Type B pancreatic cell (in vitro differentiated cells): ENCODE data around the gene MAGEA9. TPM values are rescaled to one million over a fixed set of nuclear protein-coding genes. Genes with fewer than 3 reads are reported as not detected.

ENCODE experiments used
- DNase-seq: peaks from one replicate; pipeline ENCODE4 v3.0.0; 2021; ENCODE audit warnings: mixed read lengths; ENCODE audit not compliant: unreplicated experiment; ENCODE audit errors: extremely low spot score
- H3K27ac Mint-ChIP-seq: 2 replicates; pipeline ENCODE4 v1.8.0; 2021; ENCODE audit warnings: mild to moderate bottlenecking, mixed read lengths
- H3K27me3 Mint-ChIP-seq: 2 replicates; pipeline ENCODE4 v1.8.0; 2021; ENCODE audit warnings: mixed read lengths
- H3K36me3 Mint-ChIP-seq: 2 replicates; pipeline ENCODE4 v1.8.0; 2021; ENCODE audit warnings: mixed read lengths
- H3K4me1 Mint-ChIP-seq: one replicate; pipeline ENCODE4 v1.8.0; 2021; ENCODE audit warnings: mixed read lengths; ENCODE audit not compliant: unreplicated experiment
- H3K4me3 Mint-ChIP-seq: 2 replicates; pipeline ENCODE4 v1.8.0; 2021; ENCODE audit warnings: mild to moderate bottlenecking, mixed read lengths
- H3K9me3 Mint-ChIP-seq: 2 replicates; pipeline ENCODE4 v1.8.0; 2021; ENCODE audit warnings: mixed read lengths
- CTCF ChIP-seq: fragments of 200-600 bp; sonication (generic); conservative IDR thresholded peaks from 2 replicates; pipeline ENCODE4 v1.5.0; 2021; ENCODE audit warnings: antibody characterized with exemption, mild to moderate bottlenecking
- total RNA-seq: library from RNA; stranded (reverse); gene quantifications from 2 replicates; pipeline ENCODE4 v1.2.1, GENCODE V29; 2021; ENCODE audit warnings: low replicate concordance

MAGEA9 gene
- total RNA-seq, 1 donor from 2014 or later = not detected

- no peaks in the 10 kb centered on the region for H3K4me1 Mint-ChIP-seq
- H3K27me3 Mint-ChIP-seq = peaks cover 8% of the 10 kb centered on the region
- DNase-seq = no peak
- peaks cover 10% of the 10 kb centered on the region for H3K9me3 Mint-ChIP-seq
- H3K4me3 Mint-ChIP-seq = no peak overlapping the region
- H3K36me3 Mint-ChIP-seq = no peaks in the 10 kb centered on the region
- no peak for TF ChIP-seq CTCF
- H3K27ac Mint-ChIP-seq = no peak overlapping the region
Measured at GRCh38 chrX:149818652-149819051, 36.9 kb downstream of the MAGEA9 start.

- Mint-ChIP-seq H3K9me3 (peaks cover 10% of the 10 kb centered on the region), H3K36me3 (no peaks in the 10 kb centered on the region), H3K4me1 (no peaks in the 10 kb centered on the region), H3K27ac (no peak overlapping the region), H3K27me3 (peaks cover 8% of the 10 kb centered on the region), H3K4me3 (no peak overlapping the region)
- TF ChIP-seq CTCF = no peak
- no peak for DNase-seq
Measured at GRCh38 chrX:149819371-149819770, 37.6 kb downstream of the MAGEA9 start.

GRCh38 chrX:149825424-149825823 is 43.7 kb downstream of the MAGEA9 start:
- Mint-ChIP-seq H3K4me1 (peaks cover 6% of the 10 kb centered on the region), H3K27ac (no peak overlapping the region), H3K9me3 (no peaks in the 10 kb centered on the region), H3K27me3 (peaks cover 12% of the 10 kb centered on the region), H3K4me3 (no peak overlapping the region), H3K36me3 (no peaks in the 10 kb centered on the region)
- no peak for DNase-seq
- peak; percentile 63 for TF ChIP-seq CTCF

DNA sequence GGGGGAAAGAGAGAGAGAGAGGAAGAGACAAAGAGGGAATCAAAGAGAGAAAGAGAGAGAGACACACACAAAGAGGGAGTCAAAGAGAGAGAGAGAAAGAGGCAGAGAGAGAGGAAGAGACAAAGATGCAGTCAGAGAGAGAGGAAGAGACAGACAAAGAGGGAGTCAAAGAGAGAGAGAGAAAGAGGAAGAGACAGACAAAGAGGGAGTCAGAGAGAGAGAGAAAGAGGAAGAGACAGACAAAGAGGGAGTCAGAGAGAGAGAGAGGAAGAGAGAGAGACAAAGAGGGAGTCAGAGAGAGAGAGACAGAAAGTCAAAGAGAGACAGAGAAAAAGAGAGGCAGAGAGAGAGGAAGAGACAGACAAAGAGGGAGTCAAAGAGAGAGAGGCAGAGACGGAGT is 45.5 kb downstream of the MAGEA9 start:
- no peak overlapping the region for H3K27ac Mint-ChIP-seq
- DNase-seq = no peak
- no peak for TF ChIP-seq CTCF
- H3K36me3 Mint-ChIP-seq = no peaks in the 10 kb centered on the region
- H3K4me1 Mint-ChIP-seq = peaks cover 15% of the 10 kb centered on the region
- no peak overlapping the region for H3K4me3 Mint-ChIP-seq
- H3K27me3 Mint-ChIP-seq = peaks cover 9% of the 10 kb centered on the region
- H3K9me3 Mint-ChIP-seq = no peaks in the 10 kb centered on the region

GRCh38 chrX:149829751-149830191 is 48.0 kb downstream of the MAGEA9 start:
- H3K4me1 Mint-ChIP-seq = peaks cover 21% of the 10 kb centered on the region
- DNase-seq = no peak
- H3K36me3 Mint-ChIP-seq = no peaks in the 10 kb centered on the region
- H3K27me3 Mint-ChIP-seq = peaks cover 4% of the 10 kb centered on the region
- no peaks in the 10 kb centered on the region for H3K9me3 Mint-ChIP-seq
- H3K4me3 Mint-ChIP-seq = peak overlapping the region; percentile 77
- TF ChIP-seq CTCF = no peak
- peak overlapping the region; percentile 82 for H3K27ac Mint-ChIP-seq
